GM21423 (cell line): Measurements from ENCODE around the gene LRRC71.

Source experiments
- ATAC-seq: cut with Tn5 transposase; IDR thresholded peaks from one replicate; pipeline ENCODE4 v1.9.1; 2021; ENCODE audit warnings: mild to moderate bottlenecking, moderate library complexity; ENCODE audit not compliant: unreplicated experiment

The LRRC71 gene

DNA sequence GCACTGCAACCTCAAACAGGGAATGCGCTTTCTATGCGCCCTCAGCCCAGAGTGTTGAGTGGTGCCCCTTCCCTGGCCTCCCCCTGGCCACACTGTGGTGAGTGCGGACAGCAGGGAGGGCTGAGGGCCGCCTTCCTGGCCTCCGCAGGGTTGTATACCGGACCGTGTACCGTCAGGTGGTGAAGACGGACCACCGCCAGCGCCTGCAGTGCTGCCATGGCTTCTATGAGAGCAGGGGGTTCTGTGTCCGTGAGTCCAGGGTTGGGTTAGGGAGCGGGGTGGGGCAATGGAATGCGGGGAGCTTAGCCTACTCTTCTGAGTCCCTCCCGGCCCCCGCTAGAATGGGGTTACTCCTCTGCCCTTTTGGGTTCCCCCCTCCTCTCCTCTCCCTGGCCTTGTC lies 15.3 kb upstream of the LRRC71 start:
- ATAC-seq = no peak

DNA sequence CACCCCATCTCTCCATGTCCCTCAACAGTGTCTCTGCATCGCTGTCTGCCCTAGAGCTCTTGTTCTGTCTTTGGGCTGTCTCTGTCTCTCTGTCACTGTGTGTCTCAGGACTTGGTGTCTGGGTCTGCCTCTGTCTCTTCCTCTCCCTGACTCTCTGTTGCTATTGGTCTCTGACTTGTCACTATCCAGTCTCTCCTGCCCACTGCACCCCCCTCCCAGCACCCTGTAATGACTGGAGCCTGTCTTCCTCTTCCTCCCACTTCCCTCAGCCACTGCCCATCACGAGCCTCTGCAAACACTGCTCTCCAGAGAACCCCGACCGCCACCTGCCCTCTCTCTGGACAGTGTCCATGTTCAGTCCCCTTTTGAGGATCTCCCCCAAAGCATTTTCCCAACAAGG lies 14.8 kb upstream of the LRRC71 start:
- ATAC-seq = no peak

GRCh38 chr1:156906206-156906906 lies 14.1 kb upstream of the LRRC71 start:
- no peak for ATAC-seq

DNA sequence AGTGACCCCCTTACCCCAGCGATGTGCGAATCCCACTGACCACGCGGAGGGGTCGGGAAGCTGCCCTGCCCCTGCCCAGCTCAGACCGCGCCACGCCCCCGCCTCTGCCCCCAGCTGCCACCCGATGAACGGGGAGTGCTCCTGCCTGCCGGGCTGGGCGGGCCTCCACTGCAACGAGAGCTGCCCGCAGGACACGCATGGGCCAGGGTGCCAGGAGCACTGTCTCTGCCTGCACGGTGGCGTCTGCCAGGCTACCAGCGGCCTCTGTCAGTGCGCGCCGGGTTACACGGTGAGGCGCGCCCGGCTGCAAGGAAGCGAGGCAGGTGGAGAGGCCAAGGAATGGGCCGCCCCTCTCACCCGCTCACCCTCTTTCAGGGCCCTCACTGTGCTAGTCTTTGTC lies 11.9 kb upstream of the LRRC71 start:
- ATAC-seq = no peak

- ATAC-seq = no peak
Measured at GRCh38 chr1:156908955-156909354, 11.5 kb upstream of the LRRC71 start.

DNA sequence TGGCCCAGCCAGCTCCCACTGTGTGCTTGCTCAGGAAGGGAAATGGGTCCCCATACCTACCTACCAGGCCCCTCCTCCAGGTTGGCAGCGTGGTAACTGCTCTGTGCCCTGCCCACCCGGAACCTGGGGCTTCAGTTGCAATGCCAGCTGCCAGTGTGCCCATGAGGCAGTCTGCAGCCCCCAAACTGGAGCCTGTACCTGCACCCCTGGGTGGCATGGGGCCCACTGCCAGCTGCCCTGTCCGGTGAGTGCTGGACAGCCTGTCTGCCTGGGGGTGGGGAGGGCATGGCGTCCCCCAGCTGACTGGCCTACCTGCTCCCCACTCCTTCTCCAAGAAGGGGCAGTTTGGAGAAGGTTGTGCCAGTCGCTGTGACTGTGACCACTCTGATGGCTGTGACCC lies 10.8 kb upstream of the LRRC71 start:
- ATAC-seq = no peak

- no peak for ATAC-seq
Measured at GRCh38 chr1:156910309-156910782, 10.1 kb upstream of the LRRC71 start.

DNA sequence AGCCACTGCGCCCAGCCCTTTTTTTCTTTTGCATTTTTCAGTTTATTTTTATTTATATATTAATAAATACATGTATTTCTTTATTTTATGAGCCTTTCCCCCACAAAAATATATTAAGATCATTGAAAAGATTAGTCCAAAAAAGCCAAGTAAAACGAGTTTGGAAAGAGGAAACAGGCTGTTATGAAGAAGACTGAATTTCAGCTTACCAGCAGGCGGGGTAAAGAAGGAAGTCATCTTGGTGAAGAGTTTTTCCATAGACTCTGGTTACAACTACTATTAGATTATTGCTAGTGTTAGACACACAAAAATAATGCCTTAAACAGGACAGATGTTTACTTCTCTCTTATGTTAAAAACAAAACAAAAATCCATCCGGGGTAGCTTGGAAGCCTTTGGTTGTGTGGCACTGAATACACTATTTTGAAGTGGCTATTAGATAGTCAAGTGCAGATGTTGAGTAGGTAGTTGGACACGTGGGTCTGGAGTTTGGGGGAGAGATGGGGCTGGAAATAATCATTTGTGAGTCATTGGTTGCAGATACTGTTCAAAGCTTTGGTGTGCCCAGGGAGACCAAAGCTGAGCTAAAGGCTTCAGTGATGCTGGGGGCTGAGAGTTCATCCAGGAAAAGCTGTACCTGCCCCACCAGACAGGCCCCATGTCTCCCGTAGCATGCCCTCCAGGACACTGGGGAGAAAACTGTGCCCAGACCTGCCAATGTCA lies 8.7 kb upstream of the LRRC71 start:
- no peak for ATAC-seq

GRCh38 chr1:156912310-156912709 lies 8.1 kb upstream of the LRRC71 start:
- ATAC-seq = no peak

DNA sequence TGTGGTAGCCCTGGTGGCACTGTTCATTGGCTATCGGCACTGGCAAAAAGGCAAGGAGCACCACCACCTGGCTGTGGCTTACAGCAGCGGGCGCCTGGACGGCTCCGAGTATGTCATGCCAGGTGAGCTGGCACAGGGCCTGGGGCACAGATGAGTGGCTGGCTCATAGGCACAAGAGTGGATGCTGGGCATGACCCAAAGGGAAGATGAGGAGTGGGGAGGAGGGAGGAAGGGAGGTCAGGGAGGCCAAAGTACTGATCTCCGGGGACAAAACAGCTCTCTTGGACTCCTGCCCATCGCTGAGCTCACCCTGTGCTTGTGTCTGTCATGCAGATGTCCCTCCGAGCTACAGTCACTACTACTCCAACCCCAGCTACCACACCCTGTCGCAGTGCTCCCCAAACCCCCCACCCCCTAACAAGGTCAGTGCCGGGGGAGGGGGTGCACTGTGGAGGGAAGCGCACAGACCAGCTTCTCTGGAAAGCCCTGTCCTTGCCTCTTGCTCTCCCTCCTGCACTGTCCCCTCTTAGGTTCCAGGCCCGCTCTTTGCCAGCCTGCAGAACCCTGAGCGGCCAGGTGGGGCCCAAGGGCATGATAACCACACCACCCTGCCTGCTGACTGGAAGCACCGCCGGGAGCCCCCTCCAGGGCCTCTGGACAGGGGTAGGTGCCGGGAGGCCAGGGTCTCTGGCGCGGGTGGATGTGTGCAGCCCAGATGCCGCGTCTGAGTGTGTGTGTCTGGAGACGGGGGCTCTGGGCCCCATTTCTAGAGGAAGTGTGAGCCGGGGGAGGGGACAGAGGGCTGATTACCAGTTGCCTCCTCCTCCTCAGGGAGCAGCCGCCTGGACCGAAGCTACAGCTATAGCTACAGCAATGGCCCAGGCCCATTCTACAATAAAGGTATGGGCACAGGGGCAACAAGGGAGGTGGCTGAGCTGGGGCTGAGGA lies 7.3 kb upstream of the LRRC71 start:
- no peak for ATAC-seq

GRCh38 chr1:156913809-156914387 lies 6.5 kb upstream of the LRRC71 start:
- ATAC-seq = no peak

GRCh38 chr1:156914440-156914856 lies 6.0 kb upstream of the LRRC71 start:
- no peak for ATAC-seq

GRCh38 chr1:156921053-156921529 lies 659 bp downstream of the LRRC71 start:
- ATAC-seq = no peak

DNA sequence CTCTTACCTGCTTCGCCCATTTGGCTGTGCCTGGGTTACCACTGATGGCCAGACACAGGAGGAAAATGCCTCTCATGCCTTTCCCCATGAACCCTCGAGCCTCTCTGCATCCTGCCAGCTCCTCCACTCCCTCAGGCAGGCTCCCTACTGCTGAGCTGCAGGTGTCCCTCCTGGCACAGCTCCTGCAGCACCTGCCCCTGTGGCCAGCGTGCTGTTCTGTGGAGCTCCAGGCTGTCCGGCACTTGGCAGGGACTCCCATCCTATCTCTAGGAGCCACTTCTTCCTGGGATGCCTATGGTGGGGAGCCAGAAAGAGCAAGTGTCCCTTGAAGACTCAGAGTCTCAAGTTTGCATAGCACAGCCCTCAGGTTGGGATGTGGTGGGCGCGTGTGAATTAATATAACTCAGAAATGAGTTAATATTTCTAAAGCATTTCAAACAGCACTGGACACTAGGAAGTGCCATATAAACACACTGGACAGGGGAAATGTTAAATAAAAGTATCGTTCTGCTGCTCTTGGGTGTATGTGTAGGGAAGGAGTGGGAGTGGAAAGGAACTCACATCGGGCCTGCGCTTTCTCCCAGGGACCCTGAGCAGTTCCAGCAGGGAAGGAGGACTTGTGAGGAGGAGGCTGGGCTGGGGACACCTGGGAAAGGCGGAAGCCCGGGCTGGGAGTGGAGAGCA lies 2.7 kb downstream of the LRRC71 start:
- ATAC-seq = no peak

DNA sequence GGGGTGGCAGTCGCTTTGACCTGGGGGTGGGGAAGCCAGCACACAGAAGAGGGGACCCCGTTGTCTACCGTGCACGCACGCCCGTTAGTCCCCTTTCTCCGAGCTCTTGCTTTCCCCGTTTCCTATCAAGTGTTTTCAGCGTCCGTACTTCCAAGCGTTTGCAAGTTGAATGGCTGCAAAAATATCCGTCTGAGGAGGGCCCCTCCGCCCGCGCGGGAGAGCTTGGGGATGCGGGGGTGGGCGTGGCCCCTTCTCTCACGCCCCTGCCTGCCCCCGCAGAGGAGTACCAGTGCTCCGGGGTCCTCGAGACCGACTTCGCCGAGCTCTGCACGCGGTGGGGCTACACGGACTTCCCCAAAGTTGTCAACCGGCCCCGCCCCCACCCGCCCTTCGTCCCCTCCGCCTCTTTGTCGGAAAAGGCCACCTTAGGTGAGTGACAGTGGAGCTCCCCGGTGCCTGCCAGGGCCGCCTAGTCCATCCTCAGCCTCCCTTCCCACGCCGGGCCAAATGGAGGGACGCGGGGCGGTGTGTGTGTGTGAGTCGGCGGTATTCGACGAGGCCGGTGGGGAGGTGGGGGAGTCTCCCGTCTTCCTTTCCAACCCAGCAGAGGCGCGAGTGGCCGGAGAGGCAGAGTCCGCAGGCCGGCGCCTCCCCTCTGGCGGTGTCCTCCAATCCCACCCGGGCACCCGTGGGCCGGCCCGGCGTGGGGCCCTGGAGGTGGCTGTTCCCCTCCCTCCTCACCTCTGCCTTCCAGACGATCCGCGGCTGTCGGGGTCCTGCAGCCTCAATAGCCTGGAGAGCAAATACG lies 3.4 kb downstream of the LRRC71 start:
- ATAC-seq = no peak

GRCh38 chr1:156924478-156925153 lies 4.2 kb downstream of the LRRC71 start:
- no peak for ATAC-seq

- ATAC-seq = no peak
Measured at GRCh38 chr1:156925154-156926010, 5.0 kb downstream of the LRRC71 start.

- ATAC-seq = no peak
Measured at GRCh38 chr1:156926175-156926574, 5.7 kb downstream of the LRRC71 start.
